A673 (cell line): ENCODE data around the gene ELL. TPM values are rescaled to one million over a fixed set of nuclear protein-coding genes. Genes with fewer than 3 reads are reported as not detected.

Source experiments
- BruUV-seq: library from RNA; stranded (reverse); fragments of 400-500 nt; replicated peaks from 2 replicates; lab custom pipeline; 2021; lab: Mats Ljungman, UMichigan
- CTCF ChIA-PET: fragments of 300-600 bp; sonication (Branson Sonifier 250); formaldehyde crosslinking; loops from one replicate; lab custom pipeline; 2022; ENCODE audit warnings: antibody characterized with exemption; lab: Charles Lee
- POLR2A ChIA-PET: fragments of 300-600 bp; sonication (Branson Sonifier 250); formaldehyde crosslinking; loops from one replicate; lab custom pipeline; 2022; ENCODE audit warnings: antibody characterized with exemption; ENCODE audit not compliant: low non-redundant PET; lab: Charles Lee
- DNase-seq: peaks from one replicate; pipeline ENCODE4 v3.0.0-alpha.2; 2015; ENCODE audit warnings: low spot score
- H3K27ac ChIP-seq: fragments of 200-600 bp; sonication (generic); 2 replicates; pipeline ENCODE4 v1.5.1; 2016; ENCODE audit warnings: mixed run types, low read depth, mild to moderate bottlenecking, mixed read lengths, antibody characterized with exemption, low read length; ENCODE audit not compliant: poor library complexity, severe bottlenecking
- H3K27me3 ChIP-seq: fragments of 200-600 bp; sonication (generic); replicated peaks from 2 replicates; pipeline ENCODE4 v1.6.1; 2017; ENCODE audit warnings: mixed run types, low read depth, mild to moderate bottlenecking, mixed read lengths, antibody characterized with exemption, low read length; ENCODE audit not compliant: insufficient read depth, poor library complexity
- H3K36me3 ChIP-seq: fragments of 200-600 bp; sonication (generic); 2 replicates; pipeline ENCODE4 v1.6.1; 2016; ENCODE audit warnings: mixed run types, mild to moderate bottlenecking, mixed read lengths, antibody characterized with exemption, low read length; ENCODE audit not compliant: insufficient read depth, poor library complexity, severe bottlenecking
- H3K4me1 ChIP-seq: fragments of 200-600 bp; sonication (generic); 2 replicates; pipeline ENCODE4 v1.6.1; 2017; ENCODE audit warnings: mixed run types, mild to moderate bottlenecking, mixed read lengths, antibody characterized with exemption, low read length; ENCODE audit not compliant: insufficient read depth, poor library complexity, severe bottlenecking
- H3K4me3 ChIP-seq: fragments of 200-600 bp; sonication (generic); 2 replicates; pipeline ENCODE4 v1.5.1; 2016; ENCODE audit warnings: low read depth, mixed run types, mild to moderate bottlenecking, mixed read lengths, low read length; ENCODE audit not compliant: poor library complexity, severe bottlenecking
- H3K9me3 ChIP-seq: fragments of 200-600 bp; sonication (generic); 2 replicates; pipeline ENCODE4 v1.6.1; 2016; ENCODE audit warnings: mixed run types, low read depth, mild to moderate bottlenecking, mixed read lengths, antibody characterized with exemption, low read length; ENCODE audit not compliant: poor library complexity, severe bottlenecking
- CTCF ChIP-seq: fragments of 300-800, 200-600 bp; sonication (generic); conservative IDR thresholded peaks from 2 replicates; pipeline ENCODE4 v1.5.1; 2017; ENCODE audit warnings: low read depth, mild to moderate bottlenecking, antibody characterized with exemption, low read length, moderate library complexity, mixed read lengths
- EZH2 ChIP-seq: fragments of 200-600 bp; sonication (generic); IDR thresholded peaks from 2 replicates; pipeline ENCODE4 v1.6.1; 2017; ENCODE audit warnings: borderline replicate concordance, low read depth, mild to moderate bottlenecking, mixed read lengths, antibody characterized with exemption, low read length; ENCODE audit not compliant: poor library complexity, severe bottlenecking
- intact Hi-C: fragments of 100-400 bp; cut with micrococcal nuclease; formaldehyde crosslinking; loops from one replicate; pipeline ENCODE4 v1.10.0; 2022; ENCODE audit not compliant: unreplicated experiment
- total RNA-seq: library from RNA; stranded (reverse); gene quantifications from 2 replicates; pipeline ENCODE4 v1.2.3, GENCODE V29; 2021

Gene ELL
- total RNA-seq, 1 experiment from 2014 or later: 16.4 TPM

- peaks cover 79% of the 10 kb centered on the region for H3K4me1 ChIP-seq
- intact Hi-C loops: no loop called here
- POLR2A ChIA-PET: no interaction called here
- H3K36me3 ChIP-seq: peaks cover 2% of the 10 kb centered on the region
- no peak for DNase-seq
- H3K27ac ChIP-seq: peak overlapping the region; percentile 99
- H3K27me3 ChIP-seq: no peaks in the 10 kb centered on the region
- H3K9me3 ChIP-seq: no peaks in the 10 kb centered on the region
- no peak for TF ChIP-seq EZH2
- CTCF ChIA-PET: no interaction called here
- BruUV-seq: no TSS peak
- H3K4me3 ChIP-seq: peak overlapping the region; percentile 88
Observed at GRCh38 chr19:18420930-18421329, 100.9 kb downstream of the ELL start.

DNA sequence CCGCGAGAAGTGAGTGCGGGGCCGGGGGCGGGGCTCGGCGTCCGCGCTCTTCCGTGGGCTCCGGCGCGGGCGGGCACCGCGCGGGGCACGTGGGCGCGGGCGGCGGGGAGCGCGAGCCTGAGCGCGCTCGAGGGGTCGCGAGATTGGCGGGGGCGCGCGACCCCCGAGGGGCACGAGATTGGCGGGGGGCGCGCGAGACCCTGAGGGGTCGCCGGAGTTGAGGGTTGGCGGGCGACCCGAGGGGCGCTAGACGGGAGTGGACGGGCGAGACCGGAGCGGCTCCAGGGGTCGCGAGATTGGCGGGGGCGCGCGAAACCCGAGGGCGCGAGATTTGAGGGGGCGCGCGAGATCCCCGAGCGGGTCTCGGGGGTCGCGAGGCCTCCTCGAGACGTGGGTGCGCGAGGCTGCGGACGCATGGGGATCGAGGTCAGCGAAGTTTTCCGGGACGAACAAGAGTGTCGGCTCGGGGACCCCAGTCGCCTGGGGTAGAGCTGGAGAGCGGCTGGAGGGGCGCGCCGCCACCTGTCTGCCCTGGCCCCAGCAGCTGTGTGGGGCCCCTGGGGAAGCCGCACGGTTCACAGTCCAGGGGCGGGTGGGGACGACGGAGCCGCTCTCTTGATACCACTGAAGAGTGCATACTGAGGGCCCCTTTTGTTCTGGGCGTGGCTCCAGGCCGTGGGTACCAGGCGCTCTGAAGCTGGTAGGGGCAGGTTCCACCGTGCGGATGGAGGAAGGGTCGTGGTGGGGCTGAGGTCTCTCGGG lies 102.0 kb downstream of the ELL start:
- CTCF ChIA-PET: interaction anchor here (1.2 kb wide), 1 partner anchor 9 kb away, joined by 6 read pairs; no protein-coding TSS in a partner anchor
- peak; percentile 62 for DNase-seq
- peak overlapping the region; percentile 88 for H3K4me3 ChIP-seq
- no TSS peak for BruUV-seq
- POLR2A ChIA-PET: no interaction called here
- H3K36me3 ChIP-seq: no peaks in the 10 kb centered on the region
- intact Hi-C loops: loop anchor here (5.0 kb wide), 1 partner anchor 218 kb away; the partner anchor contains the start of gene RAB3A
- peaks cover 83% of the 10 kb centered on the region for H3K4me1 ChIP-seq
- TF ChIP-seq CTCF: no peak
- TF ChIP-seq EZH2: no peak
- H3K27me3 ChIP-seq: no peaks in the 10 kb centered on the region
- peak overlapping the region; percentile 99 for H3K27ac ChIP-seq
- no peaks in the 10 kb centered on the region for H3K9me3 ChIP-seq

DNA sequence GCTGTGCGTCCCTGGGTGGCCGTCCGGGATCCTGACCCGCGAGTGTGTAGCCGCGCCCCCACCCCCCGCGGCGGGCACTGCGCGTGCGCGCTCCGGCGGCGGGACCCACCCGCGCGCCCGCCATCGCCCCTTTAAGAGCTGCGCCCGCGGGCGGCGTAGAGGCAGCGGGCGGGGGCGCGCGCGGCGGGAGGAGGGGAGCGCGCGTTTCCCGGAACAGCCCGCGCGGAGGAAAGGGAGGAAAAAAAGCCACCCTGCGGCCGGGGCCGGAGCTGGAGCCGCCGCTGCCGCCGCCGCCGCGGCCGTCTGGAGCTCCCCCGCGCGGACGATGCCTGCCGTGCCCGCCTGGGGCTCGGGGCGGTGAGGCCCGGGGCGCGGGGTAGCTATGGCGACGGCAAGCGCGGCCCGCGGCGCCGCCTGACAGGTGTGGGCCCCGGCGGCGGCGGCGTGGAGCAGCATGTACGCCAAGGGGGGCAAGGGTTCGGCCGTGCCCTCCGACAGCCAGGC lies 102.6 kb downstream of the ELL start, which contains the start of gene SSBP4:
TSS of gene SSBP4 (plus strand) at position 204 of the 504 bp plus-strand sequence. CDS start at position 455, 251 bp downstream.
- TF ChIP-seq CTCF (no peak; the same call in 1 of the 2 replicates), EZH2 (no peak)
- H3K4me1 ChIP-seq: peaks cover 84% of the 10 kb centered on the region
- ChIA-PET CTCF (interaction anchor here (1.2 kb wide), 1 partner anchor 10 kb away, joined by 6 read pairs; no protein-coding TSS in a partner anchor), POLR2A (interaction anchor here (0.7 kb wide), 1 partner anchor 112 kb away, joined by 3 read pairs; no protein-coding TSS in a partner anchor)
- intact Hi-C loops: loop anchor here (5.0 kb wide), 1 partner anchor 217 kb away; the partner anchor contains the start of gene RAB3A
- H3K27me3 ChIP-seq: no peaks in the 10 kb centered on the region
- no peaks in the 10 kb centered on the region for H3K9me3 ChIP-seq
- H3K4me3 ChIP-seq: peak within 1 kb of the TSS; percentile 88
- H3K36me3 ChIP-seq: no peaks in the 10 kb centered on the region
- peak; percentile 93 for DNase-seq
- peak within 1 kb of the TSS; percentile 99 for H3K27ac ChIP-seq
- no TSS peak for BruUV-seq
